ENCODE measurements around the gene P3H2.

The P3H2 gene

DNA sequence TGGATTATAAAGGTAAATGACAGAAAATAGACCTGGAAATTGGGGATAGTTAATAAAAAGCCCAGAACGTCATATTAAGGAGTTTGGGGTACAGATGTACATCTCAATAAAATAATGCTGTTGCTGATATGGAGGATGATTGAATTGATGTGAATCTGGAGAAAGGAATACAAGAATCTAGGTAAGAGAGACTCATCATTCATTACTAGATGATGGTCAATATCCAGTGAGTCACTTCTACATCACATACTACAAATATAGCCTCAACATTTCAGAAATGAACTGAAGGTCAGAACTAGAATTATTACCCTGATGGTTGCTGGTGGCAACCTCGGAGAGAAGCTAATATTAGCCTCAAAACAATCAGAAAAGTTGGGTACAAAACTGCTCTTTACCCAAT lies 37.6 kb upstream of the P3H2 start:
- TF ChIP-seq, protein P1, sequence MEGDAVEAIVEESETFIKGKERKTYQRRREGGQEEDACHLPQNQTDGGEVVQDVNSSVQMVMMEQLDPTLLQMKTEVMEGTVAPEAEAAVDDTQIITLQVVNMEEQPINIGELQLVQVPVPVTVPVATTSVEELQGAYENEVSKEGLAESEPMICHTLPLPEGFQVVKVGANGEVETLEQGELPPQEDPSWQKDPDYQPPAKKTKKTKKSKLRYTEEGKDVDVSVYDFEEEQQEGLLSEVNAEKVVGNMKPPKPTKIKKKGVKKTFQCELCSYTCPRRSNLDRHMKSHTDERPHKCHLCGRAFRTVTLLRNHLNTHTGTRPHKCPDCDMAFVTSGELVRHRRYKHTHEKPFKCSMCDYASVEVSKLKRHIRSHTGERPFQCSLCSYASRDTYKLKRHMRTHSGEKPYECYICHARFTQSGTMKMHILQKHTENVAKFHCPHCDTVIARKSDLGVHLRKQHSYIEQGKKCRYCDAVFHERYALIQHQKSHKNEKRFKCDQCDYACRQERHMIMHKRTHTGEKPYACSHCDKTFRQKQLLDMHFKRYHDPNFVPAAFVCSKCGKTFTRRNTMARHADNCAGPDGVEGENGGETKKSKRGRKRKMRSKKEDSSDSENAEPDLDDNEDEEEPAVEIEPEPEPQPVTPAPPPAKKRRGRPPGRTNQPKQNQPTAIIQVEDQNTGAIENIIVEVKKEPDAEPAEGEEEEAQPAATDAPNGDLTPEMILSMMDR (IDR thresholded peaks at IDR 0.05): no peak

DNA sequence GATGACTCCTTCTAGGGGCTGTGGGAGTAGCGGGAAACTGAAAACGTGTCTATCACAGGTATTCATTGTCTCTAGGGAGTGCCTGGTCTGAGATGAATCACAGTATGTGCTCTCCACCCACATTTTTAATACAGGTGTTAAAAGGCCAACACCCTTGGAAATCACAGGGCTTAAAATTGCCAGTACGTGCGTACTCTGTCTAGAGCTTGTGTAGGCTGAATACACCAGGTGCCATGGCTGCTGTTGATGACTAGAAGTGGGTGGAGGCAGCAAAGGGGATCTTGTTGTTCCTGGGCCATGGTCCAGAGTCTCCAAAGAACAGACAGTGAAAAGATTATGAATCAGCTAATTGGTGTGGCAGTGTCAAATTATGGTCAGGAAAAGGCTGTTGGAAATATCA lies 35.1 kb upstream of the P3H2 start:
- TF ChIP-seq, protein P1 (IDR thresholded peaks at IDR 0.05): no peak

DNA sequence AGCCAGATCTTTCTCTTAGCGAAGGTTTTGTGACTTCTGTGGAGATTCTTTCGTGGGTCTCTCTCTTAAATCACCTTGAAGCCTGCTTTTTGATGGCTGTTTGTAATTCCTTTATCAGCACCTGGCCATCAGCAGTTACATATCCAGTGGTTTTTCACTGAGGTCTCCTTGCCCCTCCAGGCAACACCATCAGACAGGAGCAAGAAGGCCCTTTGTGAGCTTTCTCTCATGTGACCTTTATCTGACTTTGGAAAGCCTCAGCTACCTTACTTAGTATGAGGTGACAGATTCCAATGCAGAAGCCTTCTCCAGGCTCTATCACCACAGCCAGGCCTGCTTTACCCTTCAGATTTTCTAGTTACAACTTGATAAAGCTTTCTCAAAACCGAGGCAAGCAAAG lies 30.0 kb upstream of the P3H2 start:
- TF ChIP-seq, protein P1 (IDR thresholded peaks at IDR 0.05): no peak

DNA sequence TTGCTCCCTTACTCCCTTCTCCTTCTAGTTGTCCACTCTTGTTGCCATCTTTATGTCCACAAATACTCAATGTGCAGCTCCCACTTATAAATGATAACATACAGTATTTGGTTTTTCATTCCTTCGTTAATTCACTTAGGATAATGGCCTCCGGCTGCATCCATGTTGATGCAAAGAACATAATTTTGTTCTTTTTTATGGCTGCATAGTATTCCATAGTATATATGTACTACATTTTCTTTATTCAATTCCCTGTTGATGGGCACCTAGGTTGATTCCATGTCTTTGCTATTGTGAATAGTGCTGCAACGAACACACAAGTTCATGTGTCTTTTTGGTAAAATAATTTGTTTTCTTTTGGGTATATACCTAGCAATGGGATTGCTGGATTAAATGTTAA lies 21.3 kb upstream of the P3H2 start:
- TF ChIP-seq, protein P1 (IDR thresholded peaks at IDR 0.05): no peak

DNA sequence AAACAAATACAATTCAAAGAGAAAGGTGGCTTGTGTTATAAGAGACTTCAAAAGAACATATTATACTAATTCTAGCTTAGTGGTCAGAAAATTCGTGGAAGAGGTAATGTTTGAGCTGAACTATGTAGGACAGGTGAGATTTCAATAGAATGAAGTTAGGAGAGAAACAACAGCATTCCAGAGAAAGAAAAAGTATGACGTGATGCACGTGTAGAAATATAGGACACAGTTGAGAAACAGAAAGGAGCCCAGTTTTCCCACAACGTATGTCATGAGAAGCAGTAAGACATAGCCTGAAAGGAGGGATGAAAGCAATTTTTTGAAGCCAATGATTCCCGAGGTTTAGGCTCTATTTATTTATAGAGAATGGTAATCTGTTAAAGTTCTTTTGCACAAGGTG lies 18.7 kb upstream of the P3H2 start:
- TF ChIP-seq, protein P1 (IDR thresholded peaks at IDR 0.05): no peak

DNA sequence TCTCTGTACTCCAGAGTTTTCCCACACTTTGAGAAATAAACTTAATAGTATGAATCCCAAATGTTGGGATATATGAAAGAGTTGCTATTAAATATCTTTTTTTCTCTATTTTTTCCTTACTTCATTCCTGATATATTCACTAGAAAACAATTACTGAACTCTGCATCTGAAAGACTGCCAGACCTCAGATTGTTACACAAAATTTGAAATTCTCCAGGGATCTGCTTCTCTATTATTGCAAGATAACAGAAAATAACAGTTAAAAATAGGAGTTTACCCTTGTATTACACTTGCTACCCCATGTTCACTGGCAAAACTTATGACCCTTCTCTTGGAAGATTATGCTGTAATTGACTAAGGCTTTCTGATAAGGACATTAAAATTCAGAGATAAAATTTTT lies 11.7 kb upstream of the P3H2 start:
- TF ChIP-seq, protein P1 (IDR thresholded peaks at IDR 0.05): no peak

DNA sequence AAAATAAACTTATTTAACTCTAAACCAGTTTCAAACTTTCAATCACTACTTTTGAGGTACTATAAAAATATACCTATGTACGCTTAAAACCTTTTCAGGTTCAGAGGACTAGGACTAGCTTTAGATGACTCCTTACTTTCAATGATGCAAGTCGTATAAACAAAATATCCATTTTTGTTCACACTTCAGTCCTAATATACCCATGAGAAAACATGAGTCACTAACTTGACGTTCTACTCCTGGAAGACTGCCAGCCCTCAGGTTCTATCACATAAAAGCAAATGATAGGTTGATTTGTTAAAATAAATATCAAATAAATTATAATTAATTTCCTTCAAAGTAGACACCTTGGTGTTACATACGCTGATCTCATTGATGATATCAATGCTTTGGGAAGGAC lies 10.6 kb upstream of the P3H2 start:
- TF ChIP-seq, protein P1 (IDR thresholded peaks at IDR 0.05): no peak

DNA sequence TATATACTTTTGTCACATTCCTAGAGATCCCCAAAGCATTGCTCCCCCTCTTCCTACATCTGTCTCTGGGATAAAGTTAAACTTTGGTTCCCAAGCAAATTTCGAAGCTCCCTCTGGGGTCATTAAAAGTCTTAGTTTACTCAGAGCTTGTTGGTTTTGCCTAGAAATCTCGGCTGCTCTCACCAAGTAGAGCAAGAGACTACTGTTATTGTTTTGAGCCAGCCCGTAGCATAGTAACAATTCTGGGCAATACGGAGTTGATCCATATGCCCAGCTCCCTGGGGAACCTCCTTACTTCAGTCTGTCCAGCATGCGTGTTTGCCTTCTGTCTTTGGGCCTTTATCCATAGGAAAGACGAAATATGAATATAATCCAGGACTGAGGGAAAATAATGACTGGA lies 10.0 kb upstream of the P3H2 start:
- TF ChIP-seq, protein P1 (IDR thresholded peaks at IDR 0.05): no peak

Data from LNCAP (cell line).